HepG2 (cell line): ENCODE measurements around the gene SMIM24. TPM values are rescaled to one million over a fixed set of nuclear protein-coding genes. Genes with fewer than 3 reads are reported as not detected.

Experiments
- ARNTL ChIP-seq: sonication (generic); formaldehyde crosslinking; IDR thresholded peaks from 2 replicates; pipeline ENCODE4 v1.4.0; 2020; ENCODE audit warnings: mild to moderate bottlenecking, missing genetic modification reagents
- FOXM1 ChIP-seq: sonication (generic); formaldehyde crosslinking; IDR thresholded peaks from 2 replicates; pipeline ENCODE4 v1.5.0; 2020; ENCODE audit warnings: missing genetic modification reagents
- GATAD1 ChIP-seq: IDR thresholded peaks from 2 replicates; pipeline ENCODE4 v1.6.1; 2016; ENCODE audit warnings: missing genetic modification reagents, missing compliant biosample characterization
- ISL2 ChIP-seq: sonication (generic); formaldehyde crosslinking; IDR thresholded peaks from 2 replicates; pipeline ENCODE4 v1.5.0; 2020; ENCODE audit warnings: missing genetic modification reagents
- KDM2A ChIP-seq: sonication (generic); formaldehyde crosslinking; IDR thresholded peaks from 2 replicates; pipeline ENCODE4 v1.4.0; 2020; ENCODE audit warnings: low read depth, missing genetic modification reagents, borderline replicate concordance
- MIXL1 ChIP-seq: IDR thresholded peaks from 2 replicates; pipeline ENCODE4 v1.6.1; 2016
- MXD4 ChIP-seq: IDR thresholded peaks from 2 replicates; pipeline ENCODE4 v1.6.1; 2016; ENCODE audit warnings: mild to moderate bottlenecking, missing biosample characterization, missing genetic modification reagents
- NKX3-1 ChIP-seq: sonication (generic); formaldehyde crosslinking; IDR thresholded peaks from 2 replicates; pipeline ENCODE4 v1.5.0; 2020; ENCODE audit warnings: missing genetic modification reagents
- NR0B2 ChIP-seq: sonication (generic); formaldehyde crosslinking; IDR thresholded peaks from 2 replicates; pipeline ENCODE4 v1.4.0; 2020; ENCODE audit warnings: mild to moderate bottlenecking, missing genetic modification reagents
- PAWR ChIP-seq: sonication (generic); formaldehyde crosslinking; IDR thresholded peaks from 2 replicates; pipeline ENCODE4 v1.4.0; 2020; ENCODE audit warnings: missing genetic modification reagents, mild to moderate bottlenecking, borderline replicate concordance
- PCBP1 ChIP-seq: fragments of 200-400 bp; formaldehyde crosslinking; IDR thresholded peaks from 2 replicates; pipeline ENCODE4 v1.6.1; 2017; ENCODE audit warnings: mild to moderate bottlenecking, low read depth, low read length, borderline replicate concordance
- PHF5A ChIP-seq: IDR thresholded peaks from one replicate; pipeline ENCODE4 v1.6.1; 2018; ENCODE audit warnings: low read depth, missing genetic modification reagents; ENCODE audit not compliant: unreplicated experiment
- RAD21 ChIP-seq: fragments of 450-650 bp; formaldehyde crosslinking; IDR thresholded peaks from 2 replicates; pipeline ENCODE4 v1.5.0; 2020; ENCODE audit warnings: mild to moderate bottlenecking
- REPIN1 ChIP-seq: sonication (generic); formaldehyde crosslinking; IDR thresholded peaks from 2 replicates; pipeline ENCODE4 v1.8.0; 2022; ENCODE audit warnings: missing genetic modification reagents, low read depth, mild to moderate bottlenecking, borderline replicate concordance
- SETDB1 ChIP-seq: sonication (generic); formaldehyde crosslinking; IDR thresholded peaks from 2 replicates; pipeline ENCODE4 v1.5.1; 2020; ENCODE audit warnings: missing genetic modification reagents, mild to moderate bottlenecking, borderline replicate concordance
- SRSF9 ChIP-seq: fragments of 200-400 bp; formaldehyde crosslinking; IDR thresholded peaks from 2 replicates; pipeline ENCODE4 v1.6.1; 2018; ENCODE audit warnings: borderline replicate concordance, mild to moderate bottlenecking, low read depth, low read length; ENCODE audit not compliant: insufficient read depth, poor library complexity, severe bottlenecking
- TAF15 ChIP-seq: fragments of 200-400 bp; formaldehyde crosslinking; IDR thresholded peaks from one replicate; pipeline ENCODE4 v1.6.1; 2018; ENCODE audit warnings: mild to moderate bottlenecking, low read depth, low read length; ENCODE audit not compliant: poor library complexity, severe bottlenecking
- WIZ ChIP-seq: sonication (generic); formaldehyde crosslinking; IDR thresholded peaks from 2 replicates; pipeline ENCODE4 v1.5.1; 2020; ENCODE audit warnings: mild to moderate bottlenecking, missing genetic modification reagents
- ZKSCAN8 ChIP-seq: IDR thresholded peaks from 2 replicates; pipeline ENCODE4 v1.6.1; 2016; ENCODE audit warnings: borderline replicate concordance, missing genetic modification reagents, missing compliant biosample characterization
- ZNF773 ChIP-seq: sonication (generic); formaldehyde crosslinking; IDR thresholded peaks from 2 replicates; pipeline ENCODE4 v1.4.0; 2020; ENCODE audit warnings: missing genetic modification reagents, borderline replicate concordance
- ZNF790 ChIP-seq: sonication (generic); formaldehyde crosslinking; IDR thresholded peaks from 2 replicates; pipeline ENCODE4 v1.8.0; 2022; ENCODE audit warnings: missing genetic modification reagents, mild to moderate bottlenecking, borderline replicate concordance
- ZSCAN20 ChIP-seq: sonication (generic); formaldehyde crosslinking; IDR thresholded peaks from 2 replicates; pipeline ENCODE4 v1.4.0; 2020; ENCODE audit warnings: missing genetic modification reagents, mild to moderate bottlenecking, borderline replicate concordance
- polyA plus RNA-seq, 8 experiments: library from polyadenylated mRNA; depleted of rRNA in 3 of 8; stranded (reverse) in 7 of 8; unstranded in 1 of 8; fragments of >200 nt; fragmentation: Illumina TruSeq in 4 of 8; extraction: Trizol in 4 of 8; gene quantifications; 2 replicates each; pipeline versions ENCODE4 v1.2.1 to v1.2.3, GENCODE V29; 2011 to 2016; ENCODE audit warnings: low read depth in 4 of 8, missing spikeins in 1 of 8, mixed read lengths in 1 of 8; ENCODE audit not compliant: insufficient read depth in 1 of 8
- total RNA-seq, 5 experiments: library from RNA; depleted of rRNA; stranded (reverse); fragments of >200 nt; fragmentation: Illumina TruSeq; extraction: Trizol; gene quantifications; 2 replicates each; pipeline ENCODE4 v1.2.3, GENCODE V29; 2016; ENCODE audit warnings: low read depth in 1 of 5
- TF ChIP-seq, protein P1 (sequence below): sonication (generic); formaldehyde crosslinking; IDR thresholded peaks from 2 replicates; pipeline ENCODE4 v1.4.0; 2020; ENCODE audit warnings: missing genetic modification reagents
- TF ChIP-seq, protein P2 (sequence below): IDR thresholded peaks from 2 replicates; pipeline ENCODE4 v1.6.1; 2016
- TF ChIP-seq, protein P3 (sequence below): sonication (generic); formaldehyde crosslinking; IDR thresholded peaks from 2 replicates; pipeline ENCODE4 v1.9.0; 2022; ENCODE audit warnings: missing genetic modification reagents, mild to moderate bottlenecking, borderline replicate concordance

Gene SMIM24
- total and polyA plus RNA-seq, 2 of the 13 experiments (the other 11 are each of a cell fraction or from before 2014, with no cell fraction given) = 11.2 to 70.6 TPM

GRCh38 chr19:3505598-3506383 is 25.5 kb upstream of the SMIM24 start, which contains the start of gene FZR1 (continued):
- TF ChIP-seq, protein P1, sequence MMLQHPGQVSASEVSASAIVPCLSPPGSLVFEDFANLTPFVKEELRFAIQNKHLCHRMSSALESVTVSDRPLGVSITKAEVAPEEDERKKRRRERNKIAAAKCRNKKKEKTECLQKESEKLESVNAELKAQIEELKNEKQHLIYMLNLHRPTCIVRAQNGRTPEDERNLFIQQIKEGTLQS (CRISPR knock-in tag) = peak; percentile 7; the same call in 1 of the 2 replicates
- no peak for TF ChIP-seq ISL2
- peak; percentile 47; the same call in 1 of the 2 replicates for TF ChIP-seq REPIN1
- peak; percentile 85 for TF ChIP-seq MXD4
- no peak for TF ChIP-seq PCBP1
- TF ChIP-seq PAWR = no peak
- no peak for TF ChIP-seq SRSF9
- TF ChIP-seq NKX3-1 (CRISPR knock-in tag) = no peak
- TF ChIP-seq ARNTL (CRISPR knock-in tag) = no peak
- no peak; the same call in 1 of the 2 replicates for TF ChIP-seq NR0B2 (CRISPR knock-in tag)
- TF ChIP-seq ZSCAN20 (CRISPR knock-in tag) = no peak
- TF ChIP-seq KDM2A (CRISPR knock-in tag) = peak; percentile 87
- TF ChIP-seq PHF5A = no peak
- peak; percentile 60; the same call in 1 of the 2 replicates for TF ChIP-seq MIXL1 (CRISPR knock-in tag)
- no peak for TF ChIP-seq RAD21 (CRISPR knock-in tag)
- TF ChIP-seq, protein P2, sequence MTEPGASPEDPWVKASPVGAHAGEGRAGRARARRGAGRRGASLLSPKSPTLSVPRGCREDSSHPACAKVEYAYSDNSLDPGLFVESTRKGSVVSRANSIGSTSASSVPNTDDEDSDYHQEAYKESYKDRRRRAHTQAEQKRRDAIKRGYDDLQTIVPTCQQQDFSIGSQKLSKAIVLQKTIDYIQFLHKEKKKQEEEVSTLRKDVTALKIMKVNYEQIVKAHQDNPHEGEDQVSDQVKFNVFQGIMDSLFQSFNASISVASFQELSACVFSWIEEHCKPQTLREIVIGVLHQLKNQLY (CRISPR knock-in tag) = peak; percentile 60; the same call in 1 of the 2 replicates
- TF ChIP-seq ZNF773 (CRISPR knock-in tag) = no peak
- TF ChIP-seq, protein P3, sequence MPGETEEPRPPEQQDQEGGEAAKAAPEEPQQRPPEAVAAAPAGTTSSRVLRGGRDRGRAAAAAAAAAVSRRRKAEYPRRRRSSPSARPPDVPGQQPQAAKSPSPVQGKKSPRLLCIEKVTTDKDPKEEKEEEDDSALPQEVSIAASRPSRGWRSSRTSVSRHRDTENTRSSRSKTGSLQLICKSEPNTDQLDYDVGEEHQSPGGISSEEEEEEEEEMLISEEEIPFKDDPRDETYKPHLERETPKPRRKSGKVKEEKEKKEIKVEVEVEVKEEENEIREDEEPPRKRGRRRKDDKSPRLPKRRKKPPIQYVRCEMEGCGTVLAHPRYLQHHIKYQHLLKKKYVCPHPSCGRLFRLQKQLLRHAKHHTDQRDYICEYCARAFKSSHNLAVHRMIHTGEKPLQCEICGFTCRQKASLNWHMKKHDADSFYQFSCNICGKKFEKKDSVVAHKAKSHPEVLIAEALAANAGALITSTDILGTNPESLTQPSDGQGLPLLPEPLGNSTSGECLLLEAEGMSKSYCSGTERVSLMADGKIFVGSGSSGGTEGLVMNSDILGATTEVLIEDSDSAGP (CRISPR knock-in tag) = peak; percentile 61; the same call in 1 of the 2 replicates
- TF ChIP-seq FOXM1 (CRISPR knock-in tag) = peak; percentile 100
- no peak for TF ChIP-seq ZNF790 (CRISPR knock-in tag)
- peak; percentile 87 for TF ChIP-seq GATAD1 (CRISPR knock-in tag)
- no peak for TF ChIP-seq SETDB1 (CRISPR knock-in tag)
- no peak for TF ChIP-seq WIZ (CRISPR knock-in tag)
- no peak for TF ChIP-seq TAF15
- TF ChIP-seq ZKSCAN8 (CRISPR knock-in tag) = no peak
